SK-N-SH (cell line): Measurements from ENCODE around the gene ACADS. TPM values are rescaled to one million over a fixed set of nuclear protein-coding genes. Genes with fewer than 3 reads are reported as not detected.

ENCODE experiments used
- CTCF ChIA-PET: fragments of 300-600, 350-600 bp; formaldehyde crosslinking; extraction: SDS; loops from one replicate; lab custom pipeline; 2021; lab: Yijun Ruan, JAX
- POLR2A ChIA-PET: fragments of 350-600 bp; sonication (Branson Sonifier 250); formaldehyde crosslinking; extraction: SDS; loops from one replicate; lab custom pipeline; 2020; ENCODE audit warnings: antibody characterized with exemption, inconsistent platforms; lab: Yijun Ruan, JAX
- DNase-seq: peaks from one replicate; pipeline ENCODE4 v3.0.0; 2012
- H2AFZ ChIP-seq: fragments of 200-600 bp; sonication (generic); 2 replicates; pipeline ENCODE4 v1.8.1; 2016; ENCODE audit warnings: antibody characterized with exemption, mild to moderate bottlenecking, low read depth
- H3F3A ChIP-seq: fragments of 200-600 bp; sonication (generic); replicated peaks from 2 replicates; pipeline ENCODE3; 2016; ENCODE audit warnings: antibody characterized with exemption, mild to moderate bottlenecking; ENCODE audit not compliant: insufficient read depth
- H3K27ac ChIP-seq, 2 experiments: fragments of 200-500 bp in 1 of 2; fragments of 200-600 bp in 1 of 2; sonication (Bioruptor generic) in 1 of 2; sonication (generic), shearing (Covaris generic) in 1 of 2; 2 replicates each; pipeline versions ENCODE4 v1.5.1 to v1.6.1; 2014 to 2016; ENCODE audit warnings: low read depth in 2 of 2, inconsistent platforms in 1 of 2, low read length in 1 of 2, mild to moderate bottlenecking in 1 of 2, mixed read lengths in 1 of 2
- H3K27me3 ChIP-seq: fragments of 200-600 bp; sonication (generic), shearing (Covaris generic); 2 replicates; pipeline ENCODE4 v1.6.1; 2016; ENCODE audit warnings: mixed run types; ENCODE audit not compliant: insufficient read depth
- H3K36me3 ChIP-seq, 2 experiments: fragments of 200-500 bp in 1 of 2; fragments of 200-600 bp in 1 of 2; sonication (Bioruptor generic) in 1 of 2; sonication (generic) in 1 of 2; replicated peaks in 1 of 2; 2 replicates each; pipeline versions ENCODE3 to v1.5.1; 2014 to 2016; ENCODE audit warnings: low read length in 1 of 2, mild to moderate bottlenecking in 1 of 2; ENCODE audit not compliant: insufficient read depth in 2 of 2, control insufficient read depth in 1 of 2
- H3K4me1 ChIP-seq, 2 experiments: fragments of 200-500 bp in 1 of 2; fragments of 200-600 bp in 1 of 2; sonication (Bioruptor generic) in 1 of 2; sonication (generic), shearing (Covaris generic) in 1 of 2; 2 replicates each; pipeline versions ENCODE4 v1.5.1 to v1.6.1; 2014 to 2016; ENCODE audit warnings: low read depth in 1 of 2, low read length in 1 of 2, mixed run types in 1 of 2; ENCODE audit not compliant: insufficient read depth in 2 of 2, control insufficient read depth in 1 of 2
- H3K4me2 ChIP-seq: fragments of 200-600 bp; sonication (generic), shearing (Covaris generic); 2 replicates; pipeline ENCODE4 v1.6.1; 2017; ENCODE audit warnings: mixed run types
- H3K4me3 ChIP-seq, 2 experiments: fragments of 200-500 bp in 1 of 2; fragments of 200-600 bp in 1 of 2; sonication (Bioruptor generic) in 1 of 2; sonication (generic), shearing (Covaris generic) in 1 of 2; 2 replicates each; pipeline versions ENCODE4 v1.5.1 to v1.8.1; 2014 to 2016; ENCODE audit warnings: low read depth in 2 of 2, inconsistent platforms in 1 of 2, low read length in 1 of 2, mild to moderate bottlenecking in 1 of 2, mixed read lengths in 1 of 2, moderate library complexity in 1 of 2
- H3K79me2 ChIP-seq: fragments of 200-600 bp; sonication (generic); 2 replicates; pipeline ENCODE4 v1.8.1; 2017; ENCODE audit warnings: mild to moderate bottlenecking; ENCODE audit not compliant: insufficient read depth
- H3K9ac ChIP-seq: fragments of 200-600 bp; sonication (generic); 2 replicates; pipeline ENCODE4 v1.6.1; 2017; ENCODE audit warnings: mixed run types
- H3K9me2 ChIP-seq: fragments of 200-600 bp; sonication (generic); 2 replicates; pipeline ENCODE4 v1.6.1; 2017; ENCODE audit warnings: mixed run types
- H3K9me3 ChIP-seq: fragments of 200-600 bp; sonication (generic); 2 replicates; pipeline ENCODE4 v1.6.1; 2017; ENCODE audit warnings: mixed run types, mild to moderate bottlenecking, moderate library complexity
- H4K20me1 ChIP-seq: fragments of 200-600 bp; sonication (generic); 2 replicates; pipeline ENCODE4 v1.6.1; 2017; ENCODE audit warnings: mild to moderate bottlenecking, mixed run types; ENCODE audit not compliant: insufficient read depth
- CHD2 ChIP-seq: fragments of 150-350 bp; IDR thresholded peaks from 2 replicates; pipeline ENCODE4 v1.6.1; 2018; ENCODE audit warnings: low read length; ENCODE audit not compliant: partially characterized antibody
- EP300 ChIP-seq, 2 experiments: IDR thresholded peaks; 2 replicates each; pipeline versions ENCODE4 v1.4.0 to v1.6.1; 2012; ENCODE audit warnings: borderline replicate concordance in 1 of 2, low read depth in 1 of 2, low read length in 1 of 2
- EZH2phosphoT487 ChIP-seq: fragments of 200-600 bp; sonication (generic); IDR thresholded peaks from 2 replicates; pipeline ENCODE4 v1.6.1; 2017; ENCODE audit warnings: low read depth, mixed run types, mild to moderate bottlenecking, antibody characterized with exemption, moderate library complexity, borderline replicate concordance
- FOXJ3 ChIP-seq: sonication (generic); formaldehyde crosslinking; IDR thresholded peaks from 2 replicates; pipeline ENCODE4 v1.5.1; 2020; ENCODE audit warnings: mild to moderate bottlenecking, missing genetic modification reagents
- FOXM1 ChIP-seq: IDR thresholded peaks from 2 replicates; pipeline ENCODE4 v1.4.0; 2012; ENCODE audit warnings: low read depth, mild to moderate bottlenecking
- GABPA ChIP-seq: IDR thresholded peaks from 2 replicates; pipeline ENCODE4 v1.4.0; 2012; ENCODE audit warnings: low read depth, mild to moderate bottlenecking
- GATA2 ChIP-seq: sonication (generic); formaldehyde crosslinking; IDR thresholded peaks from 2 replicates; pipeline ENCODE4 v1.5.0; 2020; ENCODE audit warnings: mild to moderate bottlenecking, missing genetic modification reagents
- JUND ChIP-seq: IDR thresholded peaks from 2 replicates; pipeline ENCODE4 v1.4.0; 2012
- MEF2A ChIP-seq: IDR thresholded peaks from 2 replicates; pipeline ENCODE4 v1.4.0; 2012; ENCODE audit warnings: low read depth, borderline replicate concordance
- NFIC ChIP-seq: IDR thresholded peaks from 2 replicates; pipeline ENCODE4 v1.4.0; 2012; ENCODE audit warnings: borderline replicate concordance
- RAD21 ChIP-seq: IDR thresholded peaks from 2 replicates; pipeline ENCODE4 v1.6.1; 2012; ENCODE audit warnings: mild to moderate bottlenecking, low read length
- RCOR1 ChIP-seq: fragments of 150-350 bp; IDR thresholded peaks from 2 replicates; pipeline ENCODE4 v1.6.1; 2017; ENCODE audit warnings: antibody characterized with exemption, low read length
- REST ChIP-seq: IDR thresholded peaks from 2 replicates; pipeline ENCODE4 v1.6.1; 2012; ENCODE audit warnings: mild to moderate bottlenecking, low read depth, low read length, moderate library complexity
- RFX5 ChIP-seq: IDR thresholded peaks from 2 replicates; pipeline ENCODE4 v1.6.1; 2012; ENCODE audit warnings: mild to moderate bottlenecking, improper control_type of control experiment, low read length
- RXRA ChIP-seq: IDR thresholded peaks from 2 replicates; pipeline ENCODE4 v1.4.0; 2012; ENCODE audit warnings: low read depth, mild to moderate bottlenecking, borderline replicate concordance
- WGBS: methylation state at CpG from one replicate; pipeline ENCODE4 v1.1.6; 2017; ENCODE audit warnings: low lambda C conversion rate; 5-methylcytosine and 5-hydroxymethylcytosine counted together
- polyA plus RNA-seq, 3 experiments: library from polyadenylated mRNA; depleted of rRNA; stranded (reverse); fragments of >200 nt; gene quantifications; 2 replicates each; pipeline ENCODE4 v1.2.3, GENCODE V29; 2012
- TF ChIP-seq, protein P1 (sequence below): IDR thresholded peaks from 2 replicates; pipeline ENCODE4 v1.4.0; 2012; ENCODE audit warnings: low read depth, borderline replicate concordance
- TF ChIP-seq, protein P2 (sequence below): IDR thresholded peaks from 2 replicates; pipeline ENCODE4 v1.4.0; 2012; ENCODE audit warnings: low read depth, borderline replicate concordance
- TF ChIP-seq, protein P3 (sequence below): IDR thresholded peaks from 2 replicates; pipeline ENCODE4 v1.4.0; 2012; ENCODE audit warnings: low read depth

The ACADS gene
- polyA plus RNA-seq, 1 of the 3 experiments (the other 2 are of a cell fraction), result 4.9 TPM

DNA sequence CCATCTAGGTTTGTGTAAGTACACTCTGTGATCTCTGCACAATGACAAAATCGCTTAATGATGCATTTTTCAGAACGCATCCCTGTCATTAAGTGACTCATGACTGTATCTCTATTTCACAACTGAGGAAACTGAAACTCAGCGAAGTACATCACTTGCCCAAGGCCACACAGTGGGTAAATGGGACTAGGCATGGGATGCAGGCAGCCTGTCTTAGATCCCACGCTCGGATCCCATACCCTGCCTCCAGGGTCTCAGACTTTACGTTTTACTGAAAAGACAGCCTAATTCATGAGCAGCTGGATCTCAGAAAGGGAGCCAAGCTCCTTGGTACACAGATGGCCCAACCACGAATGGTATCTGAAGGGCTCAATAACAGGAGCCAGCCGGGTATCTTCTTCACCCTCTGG is 41.1 kb upstream of the ACADS start:
- ChIA-PET POLR2A (no interaction called here), CTCF (no interaction called here)
- no peak for DNase-seq
- no peak overlapping the region for H3K4me3 ChIP-seq
- peaks cover 0 to 18% of the 10 kb centered on the region in 2 experiments; a peak in 1 of 4 replicates for H3K4me1 ChIP-seq
- no peaks in the 10 kb centered on the region for H3K9me2 ChIP-seq
- no peaks in the 10 kb centered on the region for H3K27me3 ChIP-seq
- TF ChIP-seq GABPA, result no peak
- TF ChIP-seq RXRA, result no peak
- TF ChIP-seq, protein P1, sequence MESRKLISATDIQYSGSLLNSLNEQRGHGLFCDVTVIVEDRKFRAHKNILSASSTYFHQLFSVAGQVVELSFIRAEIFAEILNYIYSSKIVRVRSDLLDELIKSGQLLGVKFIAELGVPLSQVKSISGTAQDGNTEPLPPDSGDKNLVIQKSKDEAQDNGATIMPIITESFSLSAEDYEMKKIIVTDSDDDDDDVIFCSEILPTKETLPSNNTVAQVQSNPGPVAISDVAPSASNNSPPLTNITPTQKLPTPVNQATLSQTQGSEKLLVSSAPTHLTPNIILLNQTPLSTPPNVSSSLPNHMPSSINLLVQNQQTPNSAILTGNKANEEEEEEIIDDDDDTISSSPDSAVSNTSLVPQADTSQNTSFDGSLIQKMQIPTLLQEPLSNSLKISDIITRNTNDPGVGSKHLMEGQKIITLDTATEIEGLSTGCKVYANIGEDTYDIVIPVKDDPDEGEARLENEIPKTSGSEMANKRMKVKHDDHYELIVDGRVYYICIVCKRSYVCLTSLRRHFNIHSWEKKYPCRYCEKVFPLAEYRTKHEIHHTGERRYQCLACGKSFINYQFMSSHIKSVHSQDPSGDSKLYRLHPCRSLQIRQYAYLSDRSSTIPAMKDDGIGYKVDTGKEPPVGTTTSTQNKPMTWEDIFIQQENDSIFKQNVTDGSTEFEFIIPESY, result no peak
- TF ChIP-seq MEF2A, result no peak
- no peak for TF ChIP-seq EP300 (IDR thresholded peaks at IDR 0.05; ENCODE audit: borderline replicate concordance in 1 of 2, low read depth in 1 of 2, low read length in 1 of 2)
- TF ChIP-seq JUND, result no peak
- TF ChIP-seq, protein P2, sequence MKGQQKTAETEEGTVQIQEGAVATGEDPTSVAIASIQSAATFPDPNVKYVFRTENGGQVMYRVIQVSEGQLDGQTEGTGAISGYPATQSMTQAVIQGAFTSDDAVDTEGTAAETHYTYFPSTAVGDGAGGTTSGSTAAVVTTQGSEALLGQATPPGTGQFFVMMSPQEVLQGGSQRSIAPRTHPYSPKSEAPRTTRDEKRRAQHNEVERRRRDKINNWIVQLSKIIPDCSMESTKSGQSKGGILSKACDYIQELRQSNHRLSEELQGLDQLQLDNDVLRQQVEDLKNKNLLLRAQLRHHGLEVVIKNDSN, result no peak
- TF ChIP-seq NFIC, result no peak
- no peak for TF ChIP-seq EZH2phosphoT487
- TF ChIP-seq FOXM1, result no peak
- no peak for TF ChIP-seq RFX5
- no peak for TF ChIP-seq RAD21
- no peak for TF ChIP-seq CHD2
- TF ChIP-seq, protein P3, sequence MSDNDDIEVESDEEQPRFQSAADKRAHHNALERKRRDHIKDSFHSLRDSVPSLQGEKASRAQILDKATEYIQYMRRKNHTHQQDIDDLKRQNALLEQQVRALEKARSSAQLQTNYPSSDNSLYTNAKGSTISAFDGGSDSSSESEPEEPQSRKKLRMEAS, result no peak
- no peak for TF ChIP-seq RCOR1
- TF ChIP-seq FOXJ3 (CRISPR knock-in tag), result no peak
- no peak for TF ChIP-seq REST
- no peak for TF ChIP-seq GATA2 (CRISPR knock-in tag)
- peaks cover 17% of the 10 kb centered on the region for H4K20me1 ChIP-seq
- no peaks in the 10 kb centered on the region for H3K9me3 ChIP-seq
- H2AFZ ChIP-seq, result peak overlapping the region; percentile 51; the same call in 1 of the 2 replicates
- H3K27ac ChIP-seq, result no peak overlapping the region
- H3K4me2 ChIP-seq, result no peak overlapping the region
- peaks cover 25% of the 10 kb centered on the region for H3K79me2 ChIP-seq
- H3F3A ChIP-seq, result peaks cover 4% of the 10 kb centered on the region
- H3K36me3 ChIP-seq, result no peaks in the 10 kb centered on the region
- no peak overlapping the region for H3K9ac ChIP-seq
- 80% methylated on average over 8 of the region's 8 CpGs for WGBS
